HL-60 (cell line): ENCODE data around the gene TMEM250.

Experiments used
- GABPA ChIP-seq: IDR thresholded peaks from 2 replicates; pipeline ENCODE4 v1.6.1; 2012; ENCODE audit warnings: low read depth
- POLR2AphosphoS5 ChIP-seq: IDR thresholded peaks from 2 replicates; pipeline ENCODE4 v1.6.1; 2012; ENCODE audit warnings: low read depth
- SPI1 ChIP-seq: IDR thresholded peaks from 2 replicates; pipeline ENCODE4 v1.6.1; 2012; ENCODE audit warnings: low read depth, mild to moderate bottlenecking, borderline replicate concordance
- TF ChIP-seq, protein P1 (sequence below): IDR thresholded peaks from one replicate; pipeline ENCODE4 v1.5.1; 2011; ENCODE audit warnings: low read length, control low read depth, inconsistent platforms; ENCODE audit not compliant: insufficient read depth
- TF ChIP-seq, protein P2 (sequence below): IDR thresholded peaks from 2 replicates; pipeline ENCODE4 v1.6.1; 2012; ENCODE audit warnings: low read depth; ENCODE audit not compliant: insufficient replicate concordance

DNA sequence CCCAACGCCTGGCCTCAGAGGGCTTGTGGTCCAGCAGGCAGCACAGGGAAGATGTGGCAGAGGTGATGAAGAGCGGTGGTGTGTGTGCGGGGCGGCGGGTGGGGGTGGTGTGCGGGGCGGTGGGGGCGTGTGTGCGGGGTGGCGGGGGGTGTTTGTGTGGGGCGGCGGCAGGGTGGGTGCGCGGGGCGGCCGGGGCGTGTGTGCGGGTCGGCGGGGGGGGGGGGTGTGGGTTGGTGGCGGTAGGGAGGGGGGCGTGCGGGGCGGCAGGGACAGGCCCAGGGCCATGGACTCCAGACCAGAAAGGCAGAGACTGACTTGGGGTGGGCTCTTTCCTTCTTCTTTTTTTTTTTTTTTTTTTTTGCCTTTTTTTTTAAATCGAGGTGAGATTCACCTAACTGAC is 19.1 kb downstream of the TMEM250 start:
- TF ChIP-seq, protein P1, sequence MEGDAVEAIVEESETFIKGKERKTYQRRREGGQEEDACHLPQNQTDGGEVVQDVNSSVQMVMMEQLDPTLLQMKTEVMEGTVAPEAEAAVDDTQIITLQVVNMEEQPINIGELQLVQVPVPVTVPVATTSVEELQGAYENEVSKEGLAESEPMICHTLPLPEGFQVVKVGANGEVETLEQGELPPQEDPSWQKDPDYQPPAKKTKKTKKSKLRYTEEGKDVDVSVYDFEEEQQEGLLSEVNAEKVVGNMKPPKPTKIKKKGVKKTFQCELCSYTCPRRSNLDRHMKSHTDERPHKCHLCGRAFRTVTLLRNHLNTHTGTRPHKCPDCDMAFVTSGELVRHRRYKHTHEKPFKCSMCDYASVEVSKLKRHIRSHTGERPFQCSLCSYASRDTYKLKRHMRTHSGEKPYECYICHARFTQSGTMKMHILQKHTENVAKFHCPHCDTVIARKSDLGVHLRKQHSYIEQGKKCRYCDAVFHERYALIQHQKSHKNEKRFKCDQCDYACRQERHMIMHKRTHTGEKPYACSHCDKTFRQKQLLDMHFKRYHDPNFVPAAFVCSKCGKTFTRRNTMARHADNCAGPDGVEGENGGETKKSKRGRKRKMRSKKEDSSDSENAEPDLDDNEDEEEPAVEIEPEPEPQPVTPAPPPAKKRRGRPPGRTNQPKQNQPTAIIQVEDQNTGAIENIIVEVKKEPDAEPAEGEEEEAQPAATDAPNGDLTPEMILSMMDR: no peak
- TF ChIP-seq POLR2AphosphoS5 (no peak), GABPA (no peak), SPI1 (no peak)
- TF ChIP-seq, protein P2, sequence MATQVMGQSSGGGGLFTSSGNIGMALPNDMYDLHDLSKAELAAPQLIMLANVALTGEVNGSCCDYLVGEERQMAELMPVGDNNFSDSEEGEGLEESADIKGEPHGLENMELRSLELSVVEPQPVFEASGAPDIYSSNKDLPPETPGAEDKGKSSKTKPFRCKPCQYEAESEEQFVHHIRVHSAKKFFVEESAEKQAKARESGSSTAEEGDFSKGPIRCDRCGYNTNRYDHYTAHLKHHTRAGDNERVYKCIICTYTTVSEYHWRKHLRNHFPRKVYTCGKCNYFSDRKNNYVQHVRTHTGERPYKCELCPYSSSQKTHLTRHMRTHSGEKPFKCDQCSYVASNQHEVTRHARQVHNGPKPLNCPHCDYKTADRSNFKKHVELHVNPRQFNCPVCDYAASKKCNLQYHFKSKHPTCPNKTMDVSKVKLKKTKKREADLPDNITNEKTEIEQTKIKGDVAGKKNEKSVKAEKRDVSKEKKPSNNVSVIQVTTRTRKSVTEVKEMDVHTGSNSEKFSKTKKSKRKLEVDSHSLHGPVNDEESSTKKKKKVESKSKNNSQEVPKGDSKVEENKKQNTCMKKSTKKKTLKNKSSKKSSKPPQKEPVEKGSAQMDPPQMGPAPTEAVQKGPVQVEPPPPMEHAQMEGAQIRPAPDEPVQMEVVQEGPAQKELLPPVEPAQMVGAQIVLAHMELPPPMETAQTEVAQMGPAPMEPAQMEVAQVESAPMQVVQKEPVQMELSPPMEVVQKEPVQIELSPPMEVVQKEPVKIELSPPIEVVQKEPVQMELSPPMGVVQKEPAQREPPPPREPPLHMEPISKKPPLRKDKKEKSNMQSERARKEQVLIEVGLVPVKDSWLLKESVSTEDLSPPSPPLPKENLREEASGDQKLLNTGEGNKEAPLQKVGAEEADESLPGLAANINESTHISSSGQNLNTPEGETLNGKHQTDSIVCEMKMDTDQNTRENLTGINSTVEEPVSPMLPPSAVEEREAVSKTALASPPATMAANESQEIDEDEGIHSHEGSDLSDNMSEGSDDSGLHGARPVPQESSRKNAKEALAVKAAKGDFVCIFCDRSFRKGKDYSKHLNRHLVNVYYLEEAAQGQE: no peak
